NCI-H524 treated with DMSO at 0.1 percent for 48 hours (cell line): ENCODE measurements around the gene GRIK3.

Experiments used
- DNase-seq: peaks from one replicate; lab custom pipeline; 2025; lab: John Stamatoyannopoulos, UW

Gene GRIK3

GRCh38 chr1:37015713-37016112, 18.6 kb downstream of the GRIK3 start:
- no peak for DNase-seq

DNA sequence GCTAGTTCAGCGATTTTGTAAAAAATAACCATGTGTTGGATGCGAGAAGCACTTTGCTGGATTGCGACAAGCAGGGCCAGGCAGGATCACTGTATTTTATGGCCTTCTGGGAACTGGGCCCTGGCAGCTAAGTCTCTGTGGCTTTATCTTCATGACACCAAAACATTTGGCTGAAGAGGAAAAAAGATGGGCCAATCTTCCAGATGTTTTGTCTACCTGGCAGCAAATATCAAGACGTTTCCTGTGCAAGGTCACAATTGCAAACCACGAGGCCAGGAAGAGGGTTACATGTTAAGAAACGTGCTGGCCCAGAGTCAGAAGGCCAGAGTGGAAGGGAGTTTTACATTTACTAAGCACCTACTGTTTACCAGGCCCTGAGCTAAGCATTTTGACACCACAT, 22.1 kb downstream of the GRIK3 start:
- no peak for DNase-seq

DNA sequence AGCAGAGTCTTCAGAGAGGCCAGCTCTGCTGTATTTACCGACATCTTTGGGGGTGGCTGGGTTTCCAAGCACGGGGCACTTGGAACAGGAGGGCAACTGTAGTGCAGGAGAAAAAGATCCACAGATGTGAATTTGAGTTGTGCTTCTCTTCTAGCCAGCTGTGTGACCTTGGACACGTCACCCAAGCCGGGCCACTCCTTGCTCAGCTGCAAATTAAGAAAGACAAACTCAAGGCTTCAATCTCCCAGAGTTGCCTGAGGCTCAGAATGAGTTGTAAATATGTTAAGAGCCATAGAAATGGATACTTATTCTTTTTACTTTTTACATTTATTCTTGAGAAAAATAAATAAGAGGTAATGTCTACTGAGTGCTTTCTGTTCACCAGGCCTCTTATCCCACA, 24.3 kb downstream of the GRIK3 start:
- no peak for DNase-seq

DNA sequence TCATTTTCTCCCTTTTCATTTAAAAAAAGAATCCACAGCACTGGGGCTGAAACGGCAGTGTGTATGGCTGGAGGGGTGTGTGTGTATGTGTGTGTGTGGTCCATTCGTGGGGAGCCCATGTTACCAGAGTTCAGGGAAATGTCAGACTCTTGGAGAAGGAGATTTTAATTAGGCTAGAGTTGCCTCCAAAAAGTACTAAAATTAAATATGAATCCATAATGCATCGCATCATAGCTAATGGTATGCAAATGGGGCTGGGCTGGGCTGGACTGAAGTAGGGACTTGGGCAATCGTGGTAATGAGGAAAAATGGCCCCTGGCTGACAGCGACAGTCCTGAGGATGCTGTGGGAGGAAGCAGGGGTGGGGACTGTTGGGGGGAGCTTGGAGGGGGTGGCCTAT, 24.8 kb downstream of the GRIK3 start:
- no peak for DNase-seq

GRCh38 chr1:37006132-37006868, 28.0 kb downstream of the GRIK3 start:
- DNase-seq = no peak

- DNase-seq = no peak
These were observed 31.4 kb downstream of the GRIK3 start for GRCh38 chr1:37002898-37003297.

GRCh38 chr1:37001703-37002102, 32.6 kb downstream of the GRIK3 start:
- no peak for DNase-seq

GRCh38 chr1:36996106-36996505, 38.2 kb downstream of the GRIK3 start:
- DNase-seq = no peak

- DNase-seq = no peak
These were observed 39.4 kb downstream of the GRIK3 start for GRCh38 chr1:36994868-36995267.

DNA sequence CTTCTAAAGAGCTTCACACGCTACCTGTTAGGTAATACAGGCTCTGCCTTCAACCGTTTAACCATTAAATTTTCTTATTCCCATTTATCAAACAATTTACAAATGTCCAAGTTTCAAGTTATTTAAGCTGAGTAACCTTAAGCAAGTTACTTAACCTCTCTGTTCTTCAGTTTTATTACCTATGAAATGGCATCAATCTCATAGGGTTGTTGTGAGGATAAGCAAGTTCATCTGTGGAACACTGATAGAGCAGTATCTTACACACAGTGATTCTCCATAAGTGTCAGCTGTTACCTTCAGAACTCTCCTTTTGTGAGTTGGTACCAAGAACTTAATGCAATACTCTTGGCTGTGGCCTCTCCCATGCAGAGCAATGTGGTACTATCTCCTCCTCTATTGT, 40.0 kb downstream of the GRIK3 start:
- DNase-seq = no peak

GRCh38 chr1:36992139-36992943, 42.0 kb downstream of the GRIK3 start:
- no peak for DNase-seq

DNA sequence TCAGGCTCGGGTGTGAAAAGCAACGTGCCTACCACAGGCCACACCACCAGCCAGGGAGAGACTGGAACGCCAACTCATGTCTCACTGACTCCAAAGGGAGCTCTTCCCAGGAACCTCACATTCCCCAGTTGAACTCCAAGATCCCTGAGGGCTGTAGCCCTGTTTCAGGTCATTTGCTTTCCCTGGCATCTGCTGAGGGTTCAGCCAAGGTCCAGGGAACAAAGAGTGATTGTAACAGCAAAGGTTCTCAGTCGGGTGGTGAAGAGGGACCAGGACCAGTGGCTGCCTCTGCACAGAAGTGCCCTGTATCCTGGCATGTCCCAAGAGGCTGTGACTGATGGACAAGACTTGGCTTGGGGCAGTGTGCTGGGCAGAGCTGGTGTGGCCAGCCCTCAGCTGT, 42.8 kb downstream of the GRIK3 start:
- DNase-seq = no peak

GRCh38 chr1:36990928-36991327, 43.4 kb downstream of the GRIK3 start:
- DNase-seq = no peak

DNA sequence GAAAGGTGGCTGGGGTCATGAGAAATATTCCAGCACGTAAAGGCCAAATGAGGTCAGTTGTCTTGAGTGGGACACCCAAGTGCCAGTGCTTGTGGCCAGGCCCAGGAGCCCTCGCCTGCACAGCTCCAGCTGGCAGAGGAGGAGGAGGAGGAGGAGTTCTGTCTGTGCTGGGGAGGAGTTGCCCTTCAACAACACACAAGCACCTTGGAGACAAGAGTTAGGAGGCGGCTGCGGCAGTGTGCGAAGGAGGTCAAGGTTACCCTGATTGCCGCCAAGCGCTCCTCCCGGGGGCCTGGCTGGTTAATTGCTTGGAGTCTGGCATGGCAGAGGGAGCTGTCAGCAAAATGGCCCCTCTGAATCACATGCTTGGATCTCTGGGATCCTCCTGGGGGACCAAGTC, 45.1 kb downstream of the GRIK3 start:
- no peak for DNase-seq

- DNase-seq = peak; percentile 89
These were observed 45.5 kb downstream of the GRIK3 start for GRCh38 chr1:36988741-36989193.

- no peak for DNase-seq
These were observed 46.0 kb downstream of the GRIK3 start for GRCh38 chr1:36988321-36988720.

GRCh38 chr1:36987276-36987675, 47.0 kb downstream of the GRIK3 start:
- no peak for DNase-seq

DNA sequence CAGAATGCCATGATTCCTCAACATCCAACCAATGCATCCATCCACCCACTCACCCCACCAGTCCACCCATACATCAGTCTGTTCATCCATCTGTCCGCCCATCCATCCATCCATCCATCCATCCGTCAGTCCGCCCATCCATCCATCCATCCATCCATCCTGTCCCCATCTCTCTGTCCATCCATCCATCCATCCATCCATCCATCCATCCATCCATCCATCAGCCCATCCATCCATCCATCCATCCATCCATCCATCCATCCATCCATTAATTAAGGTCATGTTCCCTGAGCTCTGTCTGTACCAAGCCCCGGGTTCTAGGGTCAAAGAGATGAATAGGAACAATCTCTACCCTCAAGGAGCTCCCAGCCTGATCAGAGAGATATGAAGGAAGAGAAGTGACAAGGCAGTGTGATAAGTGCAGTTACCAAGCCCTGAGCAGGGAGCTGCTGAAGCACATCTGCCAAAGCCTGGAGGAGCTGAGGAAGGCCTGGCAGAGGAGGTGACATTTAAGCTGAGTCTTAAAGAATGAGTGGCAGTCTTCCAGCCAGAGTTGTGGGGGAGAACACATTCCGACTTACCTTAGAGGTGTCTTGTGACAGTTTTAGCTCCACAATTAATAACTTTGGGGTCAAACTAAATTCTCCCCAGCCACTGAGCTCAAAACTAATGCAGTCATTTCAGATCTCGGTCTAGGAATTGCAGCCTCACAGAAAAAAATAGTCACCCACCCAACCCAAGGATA, 47.9 kb downstream of the GRIK3 start:
- DNase-seq = no peak

- DNase-seq = no peak
These were observed 49.6 kb downstream of the GRIK3 start for GRCh38 chr1:36984675-36985074.

DNA sequence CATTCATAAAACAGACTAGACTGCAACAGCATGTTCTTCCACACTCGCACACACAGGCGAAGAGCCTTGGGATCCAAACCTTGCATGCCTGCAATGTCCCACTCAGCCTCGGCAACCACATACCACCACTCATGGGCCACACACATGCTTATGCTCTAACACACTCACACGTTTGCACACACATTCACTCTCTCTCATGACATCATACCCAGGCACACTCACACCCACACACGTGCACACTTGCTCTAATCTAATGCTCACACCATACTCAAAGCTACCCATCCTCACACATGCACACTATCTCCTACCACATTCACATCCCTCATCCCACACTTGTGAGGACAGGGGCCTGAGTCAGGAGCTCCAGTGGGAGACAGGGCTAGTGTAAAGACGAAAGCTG, 50.3 kb downstream of the GRIK3 start:
- no peak for DNase-seq

DNA sequence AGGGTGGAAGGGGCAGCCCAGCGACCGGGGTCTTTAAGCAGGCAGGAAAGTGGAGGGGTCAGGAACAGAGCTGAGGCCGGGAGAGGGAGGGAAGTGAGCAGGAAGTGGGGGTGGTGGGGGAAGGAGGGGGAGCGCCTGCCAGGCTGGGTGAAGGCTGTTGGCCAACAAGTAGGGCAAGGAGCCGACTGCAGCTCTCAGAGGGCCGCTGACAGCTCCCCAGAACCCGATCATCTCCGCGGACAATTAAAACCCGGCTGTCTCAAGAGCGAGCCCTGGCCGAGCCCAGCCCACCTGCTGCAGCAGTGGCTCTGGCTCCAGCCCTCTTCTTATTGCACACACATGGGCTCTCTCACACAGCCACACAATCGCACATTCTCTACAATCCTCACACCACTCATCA, 51.6 kb downstream of the GRIK3 start:
- no peak for DNase-seq

GRCh38 chr1:36981771-36982622, 52.3 kb downstream of the GRIK3 start:
- DNase-seq = peak; percentile 38
